AG08396 (cell line): ENCODE measurements around the gene LRRC28.
"Not testable (repeated sequence)": the region's sequence is repeated elsewhere in the genome, so short reads cannot be mapped to it uniquely, and the experiment has no call there.

ENCODE experiments used
- DNase-seq: peaks from one replicate; pipeline ENCODE4 v3.0.0; 2012; ENCODE audit warnings: low spot score, mixed read lengths

LRRC28 gene

GRCh38 chr15:99250857-99251841 lies at the start of gene LRRC28:
TSS of gene LRRC28 (plus strand) at chr15:99251481. CDS start at chr15:99255958, 4,477 bp downstream.
- DNase-seq, result peak; percentile 98

GRCh38 chr15:99202176-99202552 lies 49.1 kb upstream of the LRRC28 start:
- DNase-seq, result no peak

- no peak for DNase-seq
These were observed 43.6 kb upstream of the LRRC28 start for GRCh38 chr15:99207672-99208071.

DNA sequence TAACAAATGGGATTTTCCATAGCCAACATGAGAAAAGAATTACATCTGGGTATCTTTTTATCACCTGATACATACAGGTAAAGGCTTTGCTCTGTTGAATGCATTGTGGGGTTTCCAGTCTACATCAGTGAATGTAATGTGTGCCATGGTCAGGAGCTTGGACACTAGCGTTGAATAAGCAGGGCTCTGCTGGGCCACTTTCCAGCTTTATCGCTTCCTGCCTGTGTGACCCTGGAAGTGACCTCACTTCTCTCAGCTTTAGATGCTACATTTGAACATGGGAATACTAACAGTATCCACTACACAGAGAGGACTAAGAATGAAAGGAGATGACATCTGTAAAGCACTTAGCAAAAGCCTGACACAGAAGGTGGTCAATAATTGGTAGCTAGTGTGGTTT lies 42.0 kb upstream of the LRRC28 start:
- no peak for DNase-seq

GRCh38 chr15:99210334-99210733 lies 40.9 kb upstream of the LRRC28 start:
- no peak for DNase-seq

DNA sequence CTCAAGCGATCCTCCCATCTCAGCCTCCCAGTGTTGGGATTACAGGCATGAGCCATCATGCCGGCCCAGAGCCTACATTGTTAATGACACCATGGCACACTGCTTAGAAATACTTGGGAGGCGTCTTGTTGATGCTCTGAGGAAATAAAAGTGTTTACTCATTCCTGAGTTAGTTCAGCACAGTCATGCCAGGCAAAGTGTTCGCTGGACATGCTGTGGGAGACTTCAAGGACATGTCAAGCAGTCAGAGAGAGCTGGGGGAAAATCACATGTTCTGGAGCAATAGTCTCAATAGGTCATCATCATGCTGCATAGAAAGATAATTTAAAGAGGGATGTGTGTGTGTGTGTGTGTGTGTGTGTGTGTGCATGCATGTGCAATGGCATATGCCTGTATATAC lies 39.4 kb upstream of the LRRC28 start:
- DNase-seq, result peak; percentile 37

DNA sequence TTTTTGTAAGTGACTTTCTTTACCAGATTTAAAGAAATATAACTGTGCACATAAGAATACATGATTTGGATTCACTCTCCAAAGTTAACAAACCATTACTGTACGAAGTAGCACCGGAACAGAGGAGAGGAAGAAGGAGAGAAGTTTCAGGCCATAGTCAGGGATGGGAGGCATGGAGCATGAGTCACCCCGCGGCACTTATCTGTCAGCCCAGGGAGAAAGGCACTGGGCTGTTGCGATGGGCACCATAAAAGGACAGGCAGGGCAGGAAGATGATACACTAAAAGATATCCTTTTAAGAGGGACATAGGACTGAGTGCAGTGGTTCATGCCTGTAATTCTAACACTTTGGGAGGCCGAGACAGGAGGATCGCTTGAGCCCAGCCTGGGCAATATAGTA lies 38.9 kb upstream of the LRRC28 start:
- DNase-seq, result peak; percentile 11

DNA sequence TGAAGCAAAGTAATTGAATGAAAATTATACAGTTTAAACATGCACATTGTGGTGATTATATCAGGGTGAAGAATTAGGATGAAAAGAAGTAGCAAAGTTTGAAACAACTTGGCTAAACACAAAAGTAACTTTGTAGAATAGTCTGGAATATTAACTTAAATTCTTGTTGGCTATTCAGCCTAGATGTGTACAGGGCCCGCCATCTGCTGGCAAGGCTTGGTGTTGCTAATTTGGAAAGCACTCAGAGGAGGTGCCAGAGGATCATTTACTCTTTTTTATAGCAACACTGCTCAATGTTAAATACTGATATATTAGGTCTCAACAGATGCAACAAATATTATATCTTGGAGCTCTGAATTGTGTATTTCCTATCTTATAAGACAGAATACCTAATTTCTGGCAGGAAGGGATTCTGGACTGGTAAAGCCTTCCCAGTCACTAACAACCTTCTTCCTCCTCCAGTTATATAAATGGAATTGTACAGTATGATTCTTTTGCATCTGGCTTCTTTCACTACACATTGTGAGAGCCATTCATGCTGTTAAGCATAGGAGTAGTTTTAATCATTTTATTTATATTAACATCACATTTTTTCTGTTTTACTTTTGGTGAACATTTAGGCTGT lies 38.0 kb upstream of the LRRC28 start:
- peak; percentile 69 for DNase-seq

DNA sequence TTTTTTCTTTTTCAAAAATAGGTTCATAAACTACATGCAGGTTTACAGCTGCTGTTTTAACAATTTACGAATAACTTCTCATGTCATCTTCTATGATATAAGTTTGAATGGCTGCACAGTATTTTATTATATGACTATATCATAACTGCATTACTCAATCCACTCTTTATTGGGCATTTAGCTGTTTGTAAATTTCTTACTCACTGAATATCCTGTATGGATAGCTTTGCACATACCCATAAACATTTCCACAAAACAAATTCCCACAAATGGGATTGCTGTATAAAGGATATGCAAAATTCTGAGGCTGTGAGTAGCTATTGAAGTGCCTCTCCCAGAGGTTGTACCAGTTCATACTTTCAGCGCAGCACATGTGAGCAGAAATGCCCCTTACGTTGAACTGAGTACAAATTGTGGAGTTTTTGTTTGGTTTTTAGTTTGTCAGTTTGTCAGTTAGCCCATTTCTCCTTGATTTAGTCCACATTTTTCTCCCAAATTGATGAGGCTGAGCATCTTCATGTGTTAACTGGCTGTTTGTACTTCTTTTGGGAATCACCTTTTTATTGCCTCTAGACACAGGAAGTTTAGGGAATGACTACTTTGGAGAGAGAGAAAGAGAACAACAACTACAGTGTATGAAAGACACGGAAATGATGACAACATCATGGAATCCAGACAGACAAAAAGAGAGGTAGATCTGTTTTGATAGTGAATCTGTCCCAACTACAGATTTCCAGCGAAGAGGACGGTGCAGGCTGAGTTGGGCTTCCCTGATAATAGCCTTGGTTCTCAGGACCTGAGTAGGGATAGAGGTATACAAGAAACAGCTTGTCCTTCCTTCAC lies 26.7 kb upstream of the LRRC28 start:
- no peak for DNase-seq

- no peak for DNase-seq
These were observed 24.5 kb upstream of the LRRC28 start for GRCh38 chr15:99226802-99227201.

- no peak for DNase-seq
These were observed 23.0 kb upstream of the LRRC28 start for GRCh38 chr15:99228120-99228770.

- DNase-seq, result no peak
These were observed 20.4 kb upstream of the LRRC28 start for GRCh38 chr15:99230867-99231266.

GRCh38 chr15:99232740-99233139 lies 18.5 kb upstream of the LRRC28 start:
- DNase-seq, result no peak

DNA sequence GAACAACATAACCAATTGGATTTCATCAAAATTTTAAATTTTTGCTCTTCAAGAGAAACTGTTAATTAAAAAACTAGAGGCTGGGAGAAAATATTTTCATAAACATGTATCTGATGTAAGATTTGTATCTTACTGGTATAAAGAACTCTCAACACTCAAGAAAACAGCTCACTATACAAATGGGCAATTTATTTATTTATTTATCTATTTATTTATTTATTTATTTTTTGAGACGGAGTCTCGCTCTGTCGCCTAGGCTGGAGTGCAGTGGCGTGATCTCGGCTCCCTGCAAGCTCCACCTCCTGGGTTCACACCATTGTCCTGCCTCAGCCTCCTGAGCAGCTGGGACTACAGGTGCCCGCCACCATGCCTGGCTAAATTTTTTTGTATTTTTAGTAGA lies 17.1 kb upstream of the LRRC28 start:
- not testable (repeated sequence) for DNase-seq

DNA sequence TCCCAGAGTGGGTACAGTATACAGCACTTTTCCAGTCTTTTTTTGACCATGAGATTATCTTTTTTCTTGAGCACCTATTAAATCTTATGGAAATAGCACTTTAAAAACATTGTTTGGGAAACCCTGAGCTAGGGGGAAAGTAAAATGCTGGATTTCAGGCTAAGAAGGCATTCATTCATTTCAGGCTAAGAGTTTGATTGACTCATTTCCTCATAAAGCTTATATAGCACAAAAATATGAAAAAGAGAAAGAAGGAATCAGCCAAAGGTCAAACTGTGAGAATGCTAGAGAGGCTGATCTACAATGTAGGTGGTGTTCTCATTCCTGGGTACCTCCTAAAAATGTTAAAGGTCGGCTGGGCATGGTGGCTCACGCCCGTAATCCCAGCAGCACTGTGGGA lies 12.4 kb upstream of the LRRC28 start:
- no peak for DNase-seq

- DNase-seq, result no peak
These were observed 11.6 kb upstream of the LRRC28 start for GRCh38 chr15:99239545-99240198.

GRCh38 chr15:99241752-99242151 lies 9.5 kb upstream of the LRRC28 start:
- no peak for DNase-seq

- DNase-seq, result no peak
These were observed 7.0 kb upstream of the LRRC28 start for GRCh38 chr15:99244306-99244705.

- no peak for DNase-seq
These were observed 4.2 kb upstream of the LRRC28 start for GRCh38 chr15:99247062-99247461.

GRCh38 chr15:99248000-99248715 lies 3.1 kb upstream of the LRRC28 start:
- DNase-seq, result no peak
